GM19468 (cell line): ENCODE measurements around the gene RAD51C.
"Not testable (repeated sequence)": the region's sequence is repeated elsewhere in the genome, so short reads cannot be mapped to it uniquely, and the experiment has no call there.

ENCODE experiments used
- ATAC-seq: cut with Tn5 transposase; IDR thresholded peaks from one replicate; pipeline ENCODE4 v1.9.1; 2021; ENCODE audit warnings: mild to moderate bottlenecking, moderate library complexity, moderate number of reproducible peaks; ENCODE audit not compliant: unreplicated experiment; ENCODE audit errors: extremely low read depth

Gene RAD51C

DNA sequence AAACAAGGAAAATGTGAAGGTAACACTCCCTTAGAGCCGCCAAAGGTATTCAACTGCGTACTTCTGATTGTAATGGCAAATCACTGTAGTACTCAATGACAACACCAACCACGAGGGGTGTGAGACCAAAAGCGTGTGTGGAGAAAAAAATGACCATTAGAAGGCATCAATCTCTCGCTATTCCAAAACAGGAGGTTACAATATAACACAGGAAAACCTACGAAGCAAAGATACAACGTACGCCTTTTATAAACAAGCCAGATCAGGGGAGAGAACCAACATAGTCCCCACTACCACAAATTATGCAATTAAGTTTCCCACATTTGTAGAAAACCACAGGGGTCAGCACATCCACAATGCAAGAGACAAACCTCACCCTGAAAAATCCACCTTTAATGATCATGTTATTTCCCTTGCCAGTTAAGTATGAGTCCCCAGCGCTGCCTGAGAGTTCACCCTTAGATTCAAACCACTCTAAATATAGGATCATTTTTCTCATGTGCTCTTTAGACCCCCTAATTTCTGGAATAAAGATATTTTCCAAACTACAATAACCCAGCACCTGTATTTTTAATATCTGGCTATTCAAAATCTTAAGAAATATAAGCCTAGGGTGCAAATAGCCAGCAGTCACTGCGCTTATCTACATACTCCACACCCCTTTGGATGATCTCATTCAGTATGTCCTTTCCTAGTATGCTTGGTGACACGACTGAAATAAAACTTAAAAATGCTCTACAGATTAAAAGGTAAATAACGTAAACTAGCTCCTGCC lies 13.0 kb upstream of the RAD51C start:
- no peak for ATAC-seq

DNA sequence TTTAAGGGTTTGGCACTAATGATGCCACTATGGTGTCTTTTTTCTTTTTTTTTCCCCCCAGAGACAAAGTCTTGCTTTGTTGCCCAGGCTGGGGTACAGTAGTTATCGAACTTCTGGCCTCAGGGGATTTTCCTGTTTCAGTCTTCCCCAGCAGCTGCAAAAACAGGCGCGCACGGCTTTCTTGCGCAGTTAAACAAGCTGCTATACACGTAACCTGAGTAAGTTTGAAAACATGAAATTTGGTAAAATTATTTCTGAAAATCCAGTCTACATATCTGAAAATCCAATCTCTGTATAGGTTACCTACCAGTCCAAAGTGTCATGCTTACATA lies 12.4 kb upstream of the RAD51C start:
- no peak for ATAC-seq

DNA sequence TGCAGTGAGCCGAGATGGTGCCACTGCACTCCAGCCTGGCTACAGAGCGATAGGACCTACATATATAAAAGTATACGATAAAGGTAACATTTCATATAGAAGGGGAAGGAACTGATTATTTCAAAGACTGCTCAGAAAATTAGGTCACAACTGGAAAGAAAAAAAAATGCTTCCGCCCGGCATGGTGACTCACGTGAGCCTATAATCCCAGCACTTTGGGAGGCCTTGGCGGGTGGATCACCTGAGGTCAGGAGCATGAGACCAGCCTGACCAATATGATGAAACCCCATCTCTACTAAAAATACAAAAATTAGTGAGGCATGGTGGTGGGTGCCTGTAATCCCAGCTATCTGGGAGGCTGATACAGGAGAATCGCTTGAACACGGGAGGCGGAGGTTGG lies 8.4 kb upstream of the RAD51C start:
- no peak for ATAC-seq

DNA sequence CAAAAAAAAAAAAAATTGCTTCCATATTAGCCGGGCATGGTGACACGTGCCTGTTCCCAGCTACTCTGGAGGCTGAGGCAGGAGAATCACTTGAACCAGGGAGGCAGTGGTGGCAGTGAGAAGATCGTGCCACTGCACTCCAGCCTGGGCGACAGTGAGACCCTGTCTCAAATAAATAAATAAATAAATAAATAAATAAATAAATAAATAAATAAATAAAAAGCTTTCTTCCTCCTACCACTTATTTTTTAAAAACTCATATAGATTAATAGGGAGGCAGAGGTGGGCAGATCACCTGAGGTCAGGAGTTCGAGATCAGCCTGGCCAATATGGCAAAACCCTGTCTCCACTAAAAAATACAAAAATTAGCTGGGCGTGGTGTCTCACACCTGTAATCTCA lies 7.9 kb upstream of the RAD51C start:
- not testable (repeated sequence) for ATAC-seq

DNA sequence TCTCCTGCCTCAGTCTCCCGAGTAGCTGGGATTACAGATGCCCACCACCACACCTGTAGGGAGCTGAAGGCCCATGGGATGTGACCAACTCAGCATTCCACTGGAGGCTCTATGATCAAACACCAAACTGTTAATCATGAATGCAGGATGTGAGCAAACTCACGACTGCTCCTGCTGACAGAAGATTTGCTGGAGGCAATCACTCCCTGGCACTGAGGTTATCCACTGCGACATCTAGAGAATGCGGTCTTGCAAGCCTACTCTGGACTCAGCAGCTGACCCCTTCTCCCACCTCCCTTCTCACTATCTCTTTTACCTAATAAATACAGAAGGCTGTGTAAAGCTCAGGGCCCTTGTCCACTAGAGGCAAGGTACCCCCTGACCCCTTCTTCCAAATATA lies 5.4 kb upstream of the RAD51C start:
- ATAC-seq, result no peak

DNA sequence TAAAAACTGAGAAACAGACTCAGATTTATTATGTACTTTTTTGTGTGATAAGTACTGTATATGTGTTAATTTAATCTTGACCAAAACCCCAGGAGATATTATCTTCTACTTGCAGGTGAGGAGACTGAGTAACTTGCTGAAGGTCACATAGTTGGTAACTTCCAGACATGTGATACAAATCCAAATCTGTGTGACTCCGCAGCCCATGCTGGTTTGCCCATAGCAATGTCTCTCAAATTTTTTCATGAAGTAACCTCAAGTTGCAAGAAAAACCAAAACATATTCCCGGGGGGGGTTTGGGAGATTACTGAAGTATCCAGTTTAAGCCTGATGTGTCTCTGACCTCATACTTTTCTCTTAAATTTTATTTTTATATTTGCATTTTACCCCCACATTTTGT lies 3.9 kb upstream of the RAD51C start:
- no peak for ATAC-seq

DNA sequence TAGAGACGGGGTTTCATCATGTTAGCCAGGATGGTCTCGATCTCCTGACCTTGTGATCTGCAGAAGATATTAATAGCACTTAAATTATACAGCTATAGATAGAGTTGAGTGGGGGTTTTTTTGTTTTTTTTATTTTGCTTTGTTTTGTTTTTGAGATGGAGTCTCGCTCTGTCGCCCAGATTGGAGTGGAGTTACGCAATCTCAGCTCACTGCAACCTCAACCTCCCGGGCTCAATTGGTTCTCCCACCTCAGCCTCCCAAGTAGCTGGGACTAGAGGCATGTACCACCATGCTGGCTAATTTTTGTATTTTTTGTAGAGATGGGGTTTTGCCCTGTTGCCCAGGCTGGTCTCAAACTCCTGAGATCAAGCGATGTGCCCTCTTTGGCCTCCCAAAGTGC lies 2.4 kb upstream of the RAD51C start:
- not testable (repeated sequence) for ATAC-seq

DNA sequence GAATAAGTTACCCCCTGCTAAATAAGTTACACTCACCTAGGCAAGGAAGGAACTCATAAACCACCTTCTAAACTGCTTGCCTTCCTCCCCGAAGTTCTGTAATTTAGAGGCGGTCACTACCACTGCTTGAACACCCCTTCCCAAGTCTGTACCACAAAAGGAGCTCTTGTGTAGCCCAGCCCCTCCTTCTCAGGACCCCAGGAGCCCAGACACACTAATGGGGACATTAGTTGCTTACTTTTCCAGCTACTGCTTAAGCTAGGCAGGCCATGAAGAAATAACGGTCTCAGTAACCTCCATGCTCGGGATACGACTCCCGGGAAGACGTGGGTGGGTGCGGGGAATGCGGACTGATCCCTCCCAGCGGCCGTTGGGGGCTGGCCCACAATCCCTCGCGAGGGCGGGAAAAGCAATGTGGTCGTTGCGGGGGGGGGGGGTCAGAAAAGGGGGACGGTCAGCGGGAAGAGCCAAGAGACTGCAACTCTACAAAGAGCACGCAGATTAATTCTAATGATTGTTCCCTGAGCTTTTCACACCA lies 632 bp upstream of the RAD51C start, which contains the start of gene TEX14:
Gene TEX14 (minus strand): TSS at position 345 of the 538 bp plus-strand sequence. CDS start 40,044 bp downstream, outside the sequence.
- no peak for ATAC-seq

DNA sequence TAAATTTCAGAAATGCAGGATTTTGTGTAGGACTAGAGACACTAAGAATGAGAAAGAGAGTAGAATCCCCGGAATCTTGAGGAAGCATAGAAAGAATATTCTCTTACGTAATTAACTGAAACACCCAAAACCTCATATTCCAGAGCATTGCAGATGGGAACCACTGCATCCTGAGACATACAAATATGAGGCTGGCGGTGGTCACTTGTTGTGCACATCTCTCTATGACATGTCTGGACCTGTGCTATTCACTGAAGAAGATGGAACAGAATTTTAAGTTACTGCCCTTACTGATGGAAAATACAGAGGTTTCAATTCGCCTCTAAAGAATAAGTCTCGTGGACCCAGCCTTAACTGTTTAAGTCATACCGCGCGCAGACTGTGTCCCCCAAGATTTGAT lies 806 bp downstream of the RAD51C start:
- no peak for ATAC-seq

DNA sequence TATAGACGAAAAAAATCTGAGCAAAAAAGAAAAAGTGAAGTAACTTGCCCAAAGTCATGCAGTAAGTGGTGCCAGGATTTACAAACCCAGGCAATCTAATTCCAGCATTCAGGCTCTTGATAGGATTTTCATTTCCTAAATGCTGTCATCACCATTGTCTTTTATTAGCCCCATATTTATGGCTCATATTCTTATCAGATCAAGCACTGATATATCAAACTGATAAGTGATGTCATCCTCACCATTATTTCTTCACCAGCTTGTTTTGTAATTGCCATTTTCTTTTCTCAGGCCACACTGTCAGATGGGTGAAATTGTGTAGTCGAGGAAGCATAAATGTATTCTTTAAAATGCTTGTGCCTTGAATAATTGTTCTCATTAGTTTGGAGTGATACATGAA lies 1.3 kb downstream of the RAD51C start:
- ATAC-seq, result no peak

DNA sequence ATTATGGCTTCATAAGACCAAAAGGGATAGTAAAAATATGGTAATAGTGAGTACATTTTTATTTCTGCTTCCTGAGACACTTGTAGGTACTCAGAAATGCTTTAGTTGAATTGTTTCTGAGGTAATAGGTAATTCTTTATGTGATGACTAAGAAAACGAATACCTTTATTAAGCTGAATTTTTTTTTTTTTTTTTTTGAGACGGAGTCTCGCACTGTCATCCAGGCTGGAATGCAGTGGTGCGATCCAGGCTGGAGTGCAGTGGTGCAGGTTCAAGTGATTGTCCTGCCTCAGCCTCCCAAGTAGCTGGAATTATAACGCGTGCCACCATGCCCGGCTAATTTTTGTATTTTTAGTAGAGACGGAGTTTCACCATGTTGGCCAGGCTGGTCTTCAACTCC lies 1.9 kb downstream of the RAD51C start:
- ATAC-seq, result no peak

DNA sequence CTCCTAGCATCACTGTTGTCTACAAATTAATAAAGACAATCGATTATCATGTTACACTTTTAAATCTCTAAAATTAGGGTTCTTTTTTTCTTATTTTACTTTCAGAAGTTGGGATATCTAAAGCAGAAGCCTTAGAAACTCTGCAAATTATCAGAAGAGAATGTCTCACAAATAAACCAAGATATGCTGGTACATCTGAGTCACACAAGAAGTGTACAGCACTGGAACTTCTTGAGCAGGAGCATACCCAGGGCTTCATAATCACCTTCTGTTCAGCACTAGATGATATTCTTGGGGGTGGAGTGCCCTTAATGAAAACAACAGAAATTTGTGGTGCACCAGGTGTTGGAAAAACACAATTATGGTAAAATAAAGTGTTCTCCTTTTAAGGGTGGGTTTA lies 2.4 kb downstream of the RAD51C start:
- ATAC-seq, result no peak

DNA sequence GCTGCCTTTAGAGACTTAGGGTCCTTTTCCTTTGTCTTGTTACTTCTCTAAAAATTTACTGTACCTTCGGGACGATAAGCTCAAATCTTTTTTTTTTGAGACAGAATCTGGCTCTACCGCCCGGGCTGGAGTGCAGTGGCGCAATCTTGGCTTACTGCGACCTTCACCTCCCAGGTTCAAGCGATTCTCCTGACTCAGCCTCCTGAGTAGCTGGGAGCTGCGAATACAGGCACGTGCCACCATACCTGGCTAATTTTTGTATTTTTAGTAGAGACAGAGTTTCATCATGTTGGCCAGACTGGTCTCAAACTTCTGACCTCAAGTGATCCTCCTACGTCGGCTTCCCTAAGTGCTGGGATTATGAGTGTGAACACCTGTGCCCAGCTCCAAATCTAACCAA lies 7.4 kb downstream of the RAD51C start:
- no peak for ATAC-seq

DNA sequence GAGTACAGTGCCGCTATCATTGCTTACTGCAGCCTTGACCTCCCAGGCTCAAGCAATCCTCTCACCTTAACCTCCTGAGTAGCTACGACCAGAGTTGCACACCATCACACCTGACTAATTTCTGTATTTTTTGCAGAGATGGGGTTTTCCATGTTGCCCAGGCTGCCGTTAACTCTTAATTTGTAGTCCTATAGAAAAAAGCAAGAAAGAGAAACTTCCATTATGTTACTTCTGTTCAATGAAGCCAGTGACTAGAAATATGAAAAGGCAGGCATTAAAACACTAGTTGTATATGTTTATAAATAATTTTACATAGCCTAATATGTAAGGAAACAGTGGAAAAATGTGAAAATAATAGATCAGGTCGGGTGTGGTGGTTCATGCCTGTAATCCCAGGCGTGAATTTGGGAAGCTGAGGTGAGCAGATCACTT lies 9.7 kb downstream of the RAD51C start:
- no peak for ATAC-seq

DNA sequence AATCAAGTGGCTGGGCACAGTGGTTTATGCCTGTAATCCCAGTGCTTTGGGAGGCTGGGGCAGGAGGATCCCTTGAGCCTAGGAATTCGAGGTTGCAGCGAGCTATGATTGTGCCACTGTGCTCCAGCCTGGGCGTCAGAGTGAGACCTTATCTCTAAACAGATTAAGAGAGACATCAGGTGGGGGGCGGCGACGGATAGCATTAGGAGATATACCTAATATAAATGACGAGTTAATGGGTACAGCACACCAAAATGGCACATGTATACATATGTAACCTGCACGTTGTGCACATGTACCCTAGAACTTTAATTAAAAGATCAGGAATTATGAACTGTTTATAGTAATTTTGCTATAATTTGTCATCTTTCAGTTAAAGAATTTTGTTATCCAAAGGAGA lies 10.3 kb downstream of the RAD51C start:
- no peak for ATAC-seq

DNA sequence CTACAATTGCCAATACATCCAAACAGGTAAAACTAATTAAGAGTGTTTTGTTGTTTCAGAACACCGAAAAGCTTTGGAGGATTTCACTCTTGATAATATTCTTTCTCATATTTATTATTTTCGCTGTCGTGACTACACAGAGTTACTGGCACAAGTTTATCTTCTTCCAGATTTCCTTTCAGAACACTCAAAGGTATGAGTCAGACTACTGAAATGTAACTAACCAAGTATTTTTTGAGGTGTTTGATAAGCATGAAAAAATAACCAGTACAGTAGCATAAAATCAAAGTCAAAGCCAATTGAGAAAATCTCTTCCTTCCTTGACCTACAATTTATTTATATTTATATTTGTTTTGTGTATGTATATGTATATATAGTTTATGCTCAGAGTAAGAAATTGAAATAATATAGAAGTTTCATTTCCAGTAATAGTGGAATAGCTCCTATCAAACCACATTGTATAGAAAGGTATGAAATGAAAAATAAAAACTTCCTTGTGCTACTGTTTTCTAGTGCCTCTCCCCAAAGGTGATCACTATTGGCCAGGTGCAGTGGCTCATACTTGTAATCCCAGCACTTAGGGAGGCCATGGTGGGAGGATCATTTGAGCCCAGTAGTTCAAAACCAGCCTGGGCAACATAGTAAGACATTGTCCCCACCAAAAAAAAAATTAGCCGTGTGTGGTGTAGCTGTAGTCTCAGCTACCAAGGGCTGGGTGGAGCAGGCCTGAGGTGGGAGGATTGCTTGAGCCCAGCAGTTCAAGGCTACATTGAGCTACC lies 10.9 kb downstream of the RAD51C start:
- ATAC-seq, result no peak

DNA sequence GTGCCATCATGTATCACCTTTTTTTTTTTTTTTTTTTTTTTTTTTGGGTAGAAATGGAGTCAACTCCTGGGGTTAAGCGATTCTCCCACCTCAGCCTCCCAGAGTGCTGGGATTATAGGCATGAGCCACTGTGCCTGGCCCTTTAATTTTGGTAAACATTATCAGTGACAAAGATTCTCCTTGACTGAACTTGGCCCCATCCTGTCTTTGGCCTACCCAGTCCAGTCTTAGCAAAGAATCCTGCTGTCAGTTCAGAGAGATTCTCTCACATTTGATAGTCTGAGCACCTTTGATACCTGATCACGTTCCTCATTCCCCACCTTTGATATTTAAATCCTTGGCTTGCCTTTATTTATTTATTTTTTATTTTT lies 11.5 kb downstream of the RAD51C start:
- no peak for ATAC-seq

DNA sequence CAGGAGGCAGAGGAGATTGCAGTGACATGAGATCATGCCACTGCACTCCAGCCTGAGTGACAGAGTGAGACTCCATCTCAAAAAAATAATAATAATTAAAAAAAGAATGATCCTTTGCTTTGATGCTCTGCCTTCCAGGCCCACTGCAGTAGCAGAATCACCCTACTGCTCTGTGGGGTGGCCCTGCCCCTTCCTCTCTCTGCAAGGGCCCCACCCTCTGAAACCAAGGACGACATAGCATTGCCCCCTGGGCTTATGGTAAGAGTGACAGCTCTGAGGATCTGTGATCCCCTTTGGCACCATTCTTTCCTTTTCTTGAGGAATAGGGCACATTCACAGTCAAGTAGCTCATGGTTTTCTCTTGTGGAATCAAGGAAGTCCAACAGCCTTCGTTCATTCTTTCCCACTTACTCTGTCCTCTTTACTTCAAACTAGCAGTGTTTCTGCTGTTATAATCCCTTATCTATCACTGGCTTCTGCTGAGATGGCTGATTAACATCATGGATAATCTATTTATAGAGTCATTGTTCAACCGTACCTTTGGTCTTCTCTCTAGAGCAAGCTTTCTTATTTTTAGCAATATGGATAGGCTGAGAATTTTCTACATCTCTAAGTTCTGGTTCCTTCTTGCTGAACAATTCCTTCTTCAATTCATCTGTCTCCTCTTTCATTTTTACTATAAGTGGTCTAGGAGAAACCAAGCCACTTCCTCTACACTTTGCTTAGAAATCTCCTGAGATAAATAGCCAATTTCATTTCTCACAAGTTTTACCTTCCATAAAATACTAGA lies 14.1 kb downstream of the RAD51C start:
- ATAC-seq, result no peak

DNA sequence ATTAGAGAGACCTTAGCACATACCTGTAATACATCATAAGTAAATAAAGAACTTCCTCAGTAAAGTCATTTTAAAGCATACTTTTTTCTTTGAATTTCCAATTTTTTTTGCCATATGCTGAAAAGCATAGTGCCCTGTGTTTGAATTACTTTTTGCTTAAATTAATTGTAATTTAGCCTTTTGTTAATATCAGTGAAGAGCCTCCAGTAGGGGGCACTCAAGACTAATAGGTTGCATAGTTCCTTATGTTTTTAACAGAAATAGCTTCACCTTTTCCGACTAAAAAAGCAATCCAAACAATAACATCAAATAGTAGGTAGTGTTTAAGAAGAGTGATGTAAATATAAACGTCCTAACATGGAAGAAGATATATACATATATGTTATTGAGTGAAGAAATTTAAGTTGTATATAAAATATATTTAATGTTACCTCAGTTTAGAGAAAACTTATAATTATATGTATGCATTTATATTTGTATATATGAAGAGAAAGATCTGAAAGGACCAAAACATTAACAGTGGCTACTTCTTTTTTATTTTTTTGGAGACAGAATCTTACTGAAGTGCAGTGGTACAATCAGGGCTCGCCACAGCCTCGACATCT lies 18.6 kb downstream of the RAD51C start:
- ATAC-seq, result no peak

DNA sequence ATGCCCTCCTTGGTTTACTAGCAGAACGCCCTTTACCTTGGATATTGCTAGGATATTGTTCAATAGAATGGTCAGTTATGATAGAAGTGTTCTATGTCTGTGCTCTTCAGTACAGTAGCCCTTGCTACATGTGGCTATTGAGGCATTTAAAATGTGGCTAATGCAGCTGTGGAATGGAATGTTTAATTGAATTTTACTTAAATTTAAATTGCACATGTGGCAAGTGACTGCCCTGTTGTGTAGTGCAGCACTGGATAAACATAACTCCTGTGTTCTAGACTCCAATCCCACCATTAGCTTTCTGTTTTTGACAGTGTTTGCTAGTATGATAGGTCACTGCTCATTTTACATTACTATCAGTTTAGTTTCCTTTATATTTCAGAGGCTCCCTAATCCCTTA lies 29.9 kb downstream of the RAD51C start:
- no peak for ATAC-seq
